PC-9 (cell line): ENCODE measurements around the gene OSBPL7.

ENCODE experiments used
- CTCF ChIP-seq: fragments of 200-600 bp; sonication (generic); conservative IDR thresholded peaks from 2 replicates; pipeline ENCODE4 v1.6.1; 2017; ENCODE audit warnings: mixed run types, antibody characterized with exemption, mild to moderate bottlenecking, moderate library complexity
- EZH2 ChIP-seq: fragments of 200-600 bp; sonication (generic); IDR thresholded peaks from 2 replicates; pipeline ENCODE4 v1.8.0; 2017; ENCODE audit warnings: antibody characterized with exemption, low read depth

GRCh38 chr17:47801906-47802305 is 19.7 kb downstream of the OSBPL7 start:
- TF ChIP-seq CTCF (no peak), EZH2 (no peak)
